VCaP (cell line): ENCODE results near the gene PPP5C.

Experiments used
- H3K27ac ChIP-seq: fragments of 450-650 bp; 2 replicates; pipeline ENCODE4 v1.5.1; 2017
- TF ChIP-seq, protein P1 (sequence below): fragments of 450-650 bp; conservative IDR thresholded peaks from 2 replicates; pipeline ENCODE4 v1.5.1; 2017; ENCODE audit warnings: mild to moderate bottlenecking, moderate library complexity

PPP5C gene

DNA sequence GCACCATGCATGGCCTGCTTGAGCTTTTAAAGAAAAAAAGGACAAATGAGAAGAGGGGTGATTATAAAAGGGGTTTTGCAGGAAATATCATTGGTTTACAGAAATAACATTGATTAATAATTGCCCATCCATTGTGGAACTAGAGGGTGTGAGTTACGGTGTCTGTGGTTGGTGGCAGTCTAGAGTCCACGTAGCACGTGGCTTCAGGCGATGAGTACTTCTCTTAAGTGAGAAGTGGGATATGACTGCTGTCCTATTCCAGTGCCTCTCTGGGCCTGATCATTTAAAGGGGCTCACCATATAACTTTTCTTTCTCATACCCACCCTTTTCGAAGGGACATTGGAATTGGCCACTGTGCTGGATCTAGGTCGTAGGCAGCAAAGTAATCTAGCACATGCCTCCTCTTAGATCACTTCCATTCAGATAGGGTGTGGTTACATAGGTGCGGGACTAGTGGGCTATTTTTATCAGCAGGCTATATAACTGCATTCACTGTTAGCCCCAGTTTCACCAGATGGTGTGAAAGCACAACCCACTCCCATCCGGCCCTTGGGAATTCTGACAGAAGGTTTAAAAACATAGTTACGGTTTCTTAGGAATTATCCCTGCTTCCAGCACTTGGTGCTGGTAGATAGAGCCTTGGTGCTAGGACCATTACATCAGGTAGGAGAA lies 19.9 kb downstream of the PPP5C start:
- TF ChIP-seq, protein P1, sequence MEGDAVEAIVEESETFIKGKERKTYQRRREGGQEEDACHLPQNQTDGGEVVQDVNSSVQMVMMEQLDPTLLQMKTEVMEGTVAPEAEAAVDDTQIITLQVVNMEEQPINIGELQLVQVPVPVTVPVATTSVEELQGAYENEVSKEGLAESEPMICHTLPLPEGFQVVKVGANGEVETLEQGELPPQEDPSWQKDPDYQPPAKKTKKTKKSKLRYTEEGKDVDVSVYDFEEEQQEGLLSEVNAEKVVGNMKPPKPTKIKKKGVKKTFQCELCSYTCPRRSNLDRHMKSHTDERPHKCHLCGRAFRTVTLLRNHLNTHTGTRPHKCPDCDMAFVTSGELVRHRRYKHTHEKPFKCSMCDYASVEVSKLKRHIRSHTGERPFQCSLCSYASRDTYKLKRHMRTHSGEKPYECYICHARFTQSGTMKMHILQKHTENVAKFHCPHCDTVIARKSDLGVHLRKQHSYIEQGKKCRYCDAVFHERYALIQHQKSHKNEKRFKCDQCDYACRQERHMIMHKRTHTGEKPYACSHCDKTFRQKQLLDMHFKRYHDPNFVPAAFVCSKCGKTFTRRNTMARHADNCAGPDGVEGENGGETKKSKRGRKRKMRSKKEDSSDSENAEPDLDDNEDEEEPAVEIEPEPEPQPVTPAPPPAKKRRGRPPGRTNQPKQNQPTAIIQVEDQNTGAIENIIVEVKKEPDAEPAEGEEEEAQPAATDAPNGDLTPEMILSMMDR: no peak
- H3K27ac ChIP-seq: no peak overlapping the region

DNA sequence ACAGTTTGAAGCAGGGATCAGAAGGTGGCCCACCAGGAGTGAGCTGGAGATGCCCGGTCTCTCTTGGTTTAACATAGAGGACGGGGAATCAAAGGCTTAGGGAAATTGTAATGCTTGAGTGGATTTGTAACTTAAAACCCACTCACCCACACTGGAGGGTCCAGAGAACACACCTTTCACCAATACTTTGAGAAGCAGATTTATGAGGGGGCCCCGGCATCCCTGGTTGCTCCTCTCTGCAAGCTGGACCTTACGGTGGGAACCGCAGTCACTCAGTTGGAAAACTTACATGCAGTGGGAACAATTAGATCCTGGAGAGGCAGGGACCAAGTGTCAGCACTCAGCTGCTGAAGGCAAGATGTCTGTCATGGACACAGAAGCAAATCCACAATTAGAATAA lies 20.5 kb downstream of the PPP5C start:
- H3K27ac ChIP-seq: no peak overlapping the region
- TF ChIP-seq, protein P1: no peak

DNA sequence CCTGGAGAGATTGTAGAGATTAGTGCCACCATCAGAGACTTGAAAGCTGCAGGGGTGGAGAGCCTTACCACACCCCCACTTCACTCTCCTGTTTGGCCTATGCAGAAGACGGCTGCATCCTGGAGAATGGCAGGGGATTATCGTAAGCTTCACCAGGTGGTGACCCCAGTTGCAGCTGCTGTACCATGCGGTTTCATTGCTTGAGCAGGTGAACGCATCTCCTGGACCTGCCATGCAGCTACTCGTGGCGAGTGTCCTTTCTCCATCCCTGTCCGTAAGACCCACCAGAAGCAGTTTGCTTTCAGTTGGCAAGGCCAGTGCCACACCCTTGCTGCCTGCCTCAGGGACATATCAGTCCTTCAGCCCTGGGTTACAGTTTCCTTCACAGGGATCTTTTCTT lies 21.2 kb downstream of the PPP5C start:
- TF ChIP-seq, protein P1: no peak
- H3K27ac ChIP-seq: no peak overlapping the region

DNA sequence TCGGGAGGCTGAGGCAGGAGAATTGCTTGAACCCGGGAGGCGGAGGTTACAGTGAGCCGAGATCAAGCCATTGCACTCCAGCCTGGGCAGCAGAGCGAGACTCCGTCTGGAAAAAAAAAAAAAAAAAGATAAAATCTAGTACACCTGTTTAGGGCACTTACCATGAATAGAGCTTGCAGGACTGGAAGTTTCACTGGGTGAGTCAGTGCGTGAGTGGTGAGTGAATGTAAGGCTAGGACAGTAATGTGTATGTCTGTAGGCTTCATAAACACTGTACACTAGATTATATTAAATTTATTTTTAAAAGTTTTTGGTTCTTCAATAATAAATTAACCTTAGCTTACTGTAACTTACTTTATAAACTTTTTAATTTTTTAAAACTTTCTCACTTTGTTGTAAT lies 22.9 kb downstream of the PPP5C start:
- peak overlapping the region; percentile 96 for H3K27ac ChIP-seq
- TF ChIP-seq, protein P1: no peak

DNA sequence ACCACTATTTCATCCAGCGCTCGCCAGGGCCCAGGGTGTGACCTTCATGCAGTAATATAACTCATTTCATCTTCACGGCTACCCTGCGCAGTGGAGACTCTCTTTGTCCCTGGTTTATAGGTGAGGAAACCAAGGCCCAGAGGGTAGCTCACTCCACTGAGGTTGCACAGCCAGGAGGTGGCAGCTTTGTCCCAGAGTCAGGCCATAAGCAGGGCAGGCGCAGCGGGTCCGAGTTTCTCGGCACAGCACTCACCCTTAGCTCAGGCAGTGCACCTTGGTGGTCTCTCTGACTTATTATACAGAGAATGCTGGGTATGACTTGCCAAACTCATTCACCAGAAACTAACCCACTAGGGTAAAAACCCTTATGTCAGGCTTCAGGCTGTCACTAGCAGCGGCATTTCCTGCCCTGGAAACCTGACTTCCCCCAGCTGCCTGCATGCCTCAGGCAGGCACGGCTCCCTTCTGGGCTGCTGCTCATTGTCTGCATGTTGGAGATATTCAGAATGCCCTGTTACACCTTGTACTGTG lies 24.5 kb downstream of the PPP5C start:
- peak overlapping the region; percentile 96 for H3K27ac ChIP-seq
- TF ChIP-seq, protein P1: no peak

DNA sequence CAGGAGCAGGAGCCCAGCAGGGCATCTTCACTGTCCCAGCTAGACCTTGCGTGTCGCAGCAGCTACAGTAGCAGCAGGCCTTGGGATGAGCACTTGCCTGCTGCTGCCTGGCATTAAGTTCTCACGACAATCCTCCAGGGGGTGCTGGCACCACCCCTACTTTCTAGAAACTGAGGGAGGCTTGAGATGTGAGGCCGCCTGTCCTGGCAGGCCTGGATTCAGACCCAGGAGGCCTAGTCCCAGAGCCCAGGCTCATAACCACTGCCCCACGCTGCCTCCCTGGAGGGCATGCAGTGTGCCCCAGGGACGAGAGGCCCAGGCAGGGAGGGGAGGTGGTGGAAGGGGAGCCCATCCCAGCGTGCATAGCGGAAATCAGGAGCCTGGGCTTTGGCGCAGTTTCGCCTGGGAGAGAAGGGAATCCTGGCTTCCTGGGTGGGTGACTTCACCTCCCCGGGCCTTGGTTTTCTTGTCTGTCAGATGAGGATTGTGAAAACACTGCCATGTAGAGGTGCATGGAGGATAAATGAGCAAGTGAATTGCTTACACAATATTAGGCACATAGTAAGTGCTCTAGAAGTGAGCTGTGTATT lies 26.1 kb downstream of the PPP5C start:
- H3K27ac ChIP-seq: peak overlapping the region; percentile 96

More for the DNA sequence above, 26.1 kb downstream of the PPP5C start:
- TF ChIP-seq, protein P1: 0 out of 2 replicates have a peak, but pooled peaks have one; percentile 30
